Activated gamma-delta T cell treated with anti-CD3 and anti-CD28 coated beads, Interleukin-2, amount 50 U/mL, for 16 hours (primary cell): Measurements from ENCODE around the gene C19orf73.
A peak's percentile ranks its signal among the peaks of the same experiment; 100 is the strongest.
"Not testable (repeated sequence)": the region's sequence is repeated elsewhere in the genome, so short reads cannot be mapped to it uniquely, and the experiment has no call there.

ENCODE experiments used
- DNase-seq: peaks from one replicate; pipeline ENCODE4 v3.0.0-alpha.2; 2020; ENCODE audit warnings: low read depth

The C19orf73 gene

GRCh38 chr19:49121841-49122240 is 2.9 kb upstream of the C19orf73 start:
- DNase-seq = not testable (repeated sequence)

GRCh38 chr19:49120868-49121267 is 1.9 kb upstream of the C19orf73 start:
- no peak for DNase-seq

- DNase-seq = no peak
These were observed 1.4 kb upstream of the C19orf73 start for GRCh38 chr19:49120325-49120683.

- DNase-seq = no peak
These were observed 725 bp upstream of the C19orf73 start, which contains the start of gene PPFIA3 for GRCh38 chr19:49119411-49120324. TSS of gene PPFIA3 (plus strand) at chr19:49119544. CDS start at chr19:49127874, 8,330 bp downstream.

GRCh38 chr19:49117677-49118564 is 1.0 kb downstream of the C19orf73 start:
- DNase-seq = no peak

- no peak for DNase-seq
These were observed 2.4 kb downstream of the C19orf73 start for GRCh38 chr19:49116544-49116943.

GRCh38 chr19:49114630-49115363 is 4.1 kb downstream of the C19orf73 start:
- no peak for DNase-seq

- peak; percentile 53 for DNase-seq
These were observed 4.9 kb downstream of the C19orf73 start, which contains the start of gene LIN7B for GRCh38 chr19:49113762-49114629. TSS of gene LIN7B (plus strand) at chr19:49114370. CDS start at chr19:49114405, 35 bp downstream.

GRCh38 chr19:49111218-49111998 is 7.5 kb downstream of the C19orf73 start:
- no peak for DNase-seq

- DNase-seq = no peak
These were observed 8.4 kb downstream of the C19orf73 start for GRCh38 chr19:49110567-49110966.

GRCh38 chr19:49109569-49110233 is 9.2 kb downstream of the C19orf73 start:
- DNase-seq = no peak

GRCh38 chr19:49109051-49109450 is 9.9 kb downstream of the C19orf73 start:
- DNase-seq = no peak

GRCh38 chr19:49107625-49108459 is 11.1 kb downstream of the C19orf73 start:
- no peak for DNase-seq

- peak; percentile 53 for DNase-seq
These were observed 12.3 kb downstream of the C19orf73 start for GRCh38 chr19:49106648-49107135.

- no peak for DNase-seq
These were observed 14.6 kb downstream of the C19orf73 start for GRCh38 chr19:49104229-49104864.

GRCh38 chr19:49103331-49104085 is 15.4 kb downstream of the C19orf73 start:
- DNase-seq = no peak

GRCh38 chr19:49102303-49102702 is 16.6 kb downstream of the C19orf73 start:
- no peak for DNase-seq
